AG08395 (cell line): ENCODE results near the gene MATN4.
A peak's percentile ranks its signal among the peaks of the same experiment; 100 is the strongest.

Experiments used
- DNase-seq: peaks from one replicate; pipeline ENCODE4 v3.0.0; 2012; ENCODE audit warnings: mixed read lengths, low spot score

Gene MATN4

GRCh38 chr20:45340951-45341350, 32.9 kb upstream of the MATN4 start:
- no peak for DNase-seq

- no peak for DNase-seq
Observed at GRCh38 chr20:45340236-45340847, 32.2 kb upstream of the MATN4 start.

- DNase-seq = no peak
Observed at GRCh38 chr20:45339799-45340198, 31.7 kb upstream of the MATN4 start.

- DNase-seq = no peak
Observed at GRCh38 chr20:45339084-45339483, 31.0 kb upstream of the MATN4 start.

- no peak for DNase-seq
Observed at GRCh38 chr20:45338121-45339030, 30.3 kb upstream of the MATN4 start.

- peak; percentile 93 for DNase-seq
Observed at GRCh38 chr20:45337367-45338120, 29.4 kb upstream of the MATN4 start.

- peak; percentile 88 for DNase-seq
Observed at GRCh38 chr20:45336530-45337366, 28.6 kb upstream of the MATN4 start.

- no peak for DNase-seq
Observed at GRCh38 chr20:45330476-45330875, 22.4 kb upstream of the MATN4 start.

GRCh38 chr20:45329497-45330319, 21.6 kb upstream of the MATN4 start:
- DNase-seq = no peak

- no peak for DNase-seq
Observed at GRCh38 chr20:45328451-45328850, 20.4 kb upstream of the MATN4 start.

GRCh38 chr20:45325371-45325770, 17.3 kb upstream of the MATN4 start:
- no peak for DNase-seq

- DNase-seq = no peak
Observed at GRCh38 chr20:45323731-45324130, 15.6 kb upstream of the MATN4 start.

- no peak for DNase-seq
Observed at GRCh38 chr20:45322952-45323383, 14.9 kb upstream of the MATN4 start.

- no peak for DNase-seq
Observed at GRCh38 chr20:45320948-45321595, 13.0 kb upstream of the MATN4 start.

GRCh38 chr20:45318948-45319347, 10.8 kb upstream of the MATN4 start:
- DNase-seq = no peak

- no peak for DNase-seq
Observed at GRCh38 chr20:45318386-45318939, 10.4 kb upstream of the MATN4 start.

GRCh38 chr20:45317826-45318225, 9.7 kb upstream of the MATN4 start:
- DNase-seq = no peak

- DNase-seq = no peak
Observed at GRCh38 chr20:45316150-45317080, 8.3 kb upstream of the MATN4 start.

- no peak for DNase-seq
Observed at GRCh38 chr20:45315672-45316071, 7.6 kb upstream of the MATN4 start.
